ENCODE data around the gene CACNA1D. TPM values are rescaled to one million over a fixed set of nuclear protein-coding genes. Genes with fewer than 3 reads are reported as not detected.
A peak's percentile ranks its signal among the peaks of the same experiment; 100 is the strongest.

CACNA1D gene

Small RNAs within 50 kb of the gene (small RNA-seq; reads per million reads assigned to genes)
- gene AC012467.1 (ENCODE audit: insufficient read depth) = not detected
- 116 reads per million, percentile 96 among the genes with 10 or more reads in this experiment for gene RF00154 (ENCODE audit: insufficient read depth)

Data from mesendoderm (in vitro differentiated cells).